Activated T-helper 17 cell treated with anti-CD3 and anti-CD28 coated beads, Interleukin-2, amount 50 U/mL, for 72 hours (primary cell): ENCODE measurements around the gene DHPS. TPM values are rescaled to one million over a fixed set of nuclear protein-coding genes. Genes with fewer than 3 reads are reported as not detected.
"Not testable (repeated sequence)": the region's sequence is repeated elsewhere in the genome, so short reads cannot be mapped to it uniquely, and the experiment has no call there.

ENCODE experiments used
- ATAC-seq: fragments of 150-1000 bp; cut with Tn5 transposase; replicated peaks from 2 replicates; pipeline ENCODE4 v1.10.0; 2021; ENCODE audit warnings: mild to moderate bottlenecking, moderate library complexity
- H3K27ac Mint-ChIP-seq: one replicate; pipeline ENCODE4 v1.8.0; 2022; ENCODE audit warnings: mixed read lengths
- H3K27me3 Mint-ChIP-seq: one replicate; pipeline ENCODE4 v1.8.0; 2022; ENCODE audit warnings: mixed read lengths
- H3K36me3 Mint-ChIP-seq: one replicate; pipeline ENCODE4 v1.8.0; 2022; ENCODE audit warnings: low read depth, mild to moderate bottlenecking, mixed read lengths
- H3K4me1 Mint-ChIP-seq: one replicate; pipeline ENCODE4 v1.8.0; 2022; ENCODE audit warnings: mixed read lengths
- H3K4me3 Mint-ChIP-seq: one replicate; pipeline ENCODE4 v1.8.0; 2022; ENCODE audit warnings: mild to moderate bottlenecking, mixed read lengths
- H3K9me3 Mint-ChIP-seq: one replicate; pipeline ENCODE4 v1.8.0; 2022; ENCODE audit warnings: mixed read lengths
- total RNA-seq, 2 donors: library from RNA; stranded (reverse); gene quantifications; one replicate each; pipeline ENCODE4 v1.2.3, GENCODE V29; 2022

The DHPS gene
- total RNA-seq, 2 donors from 2014 or later: 125 to 167 TPM

DNA sequence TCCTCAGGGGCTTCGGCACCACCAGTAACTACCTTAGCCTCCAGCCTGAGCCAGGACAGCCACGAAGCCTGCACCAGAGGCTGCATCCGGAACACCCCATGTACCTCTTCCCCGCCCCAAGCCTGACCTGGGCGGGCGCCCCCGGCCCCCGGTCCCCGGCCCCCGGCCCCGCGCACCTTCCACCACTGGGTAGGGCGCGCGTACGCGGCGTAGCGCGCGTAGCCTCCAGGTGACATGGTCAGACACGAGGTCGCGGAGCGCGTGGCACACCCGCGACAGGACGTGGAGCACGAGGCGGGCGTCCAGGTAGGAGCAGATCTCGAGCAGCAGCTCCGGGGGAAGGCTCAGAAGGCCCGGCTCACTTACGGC is 14.3 kb upstream of the DHPS start:
- peak; percentile 19 for ATAC-seq
- Mint-ChIP-seq H3K9me3 (no peaks in the 10 kb centered on the region), H3K4me1 (peaks cover 5% of the 10 kb centered on the region), H3K4me3 (peak overlapping the region; percentile 89), H3K27me3 (no peaks in the 10 kb centered on the region), H3K27ac (peak overlapping the region; percentile 84), H3K36me3 (peaks cover 21% of the 10 kb centered on the region)

DNA sequence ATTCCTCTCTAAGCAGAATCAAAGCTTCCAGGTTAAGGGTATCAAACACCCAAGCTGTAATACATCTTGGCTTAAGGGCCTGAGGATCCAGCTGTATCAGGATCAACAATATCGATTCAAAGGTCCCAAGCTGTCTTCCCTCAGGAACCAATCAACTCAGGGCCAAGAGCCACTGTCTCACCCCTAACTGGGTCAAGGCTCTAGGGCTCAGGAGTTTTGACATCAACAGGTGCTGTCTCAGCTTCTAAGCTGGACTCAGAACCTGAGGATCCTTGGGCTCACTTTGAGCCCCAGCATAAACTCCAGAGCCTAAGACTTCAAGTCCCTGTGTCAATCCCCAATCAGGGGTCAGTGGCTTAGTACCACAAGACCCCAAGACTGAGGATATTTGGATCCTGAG is 13.8 kb upstream of the DHPS start:
- H3K36me3 Mint-ChIP-seq: peaks cover 18% of the 10 kb centered on the region
- ATAC-seq: no peak
- H3K27ac Mint-ChIP-seq: no peak overlapping the region
- no peaks in the 10 kb centered on the region for H3K9me3 Mint-ChIP-seq
- H3K4me1 Mint-ChIP-seq: peaks cover 5% of the 10 kb centered on the region
- peak overlapping the region; percentile 89 for H3K4me3 Mint-ChIP-seq
- no peaks in the 10 kb centered on the region for H3K27me3 Mint-ChIP-seq

DNA sequence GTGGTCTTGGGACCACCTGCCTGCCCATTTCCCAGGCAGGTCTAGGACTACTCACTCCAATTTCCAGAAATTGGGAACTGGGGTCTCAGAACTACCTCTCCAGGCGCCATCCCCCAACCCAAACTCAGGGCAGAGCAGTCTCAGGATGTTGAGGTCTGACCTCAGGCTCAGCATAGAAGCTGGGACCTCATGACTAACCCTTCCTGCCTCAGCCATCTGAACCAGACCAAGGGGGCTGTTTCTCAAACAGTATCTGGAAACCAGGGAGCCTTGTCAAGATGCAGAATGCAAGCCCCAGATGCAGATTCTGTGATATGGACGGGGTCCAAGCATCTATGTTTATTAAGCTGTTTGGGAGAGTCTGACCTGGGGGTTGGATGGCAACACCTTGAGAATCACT is 13.4 kb upstream of the DHPS start:
- peaks cover 18% of the 10 kb centered on the region for H3K36me3 Mint-ChIP-seq
- H3K9me3 Mint-ChIP-seq: no peaks in the 10 kb centered on the region
- no peak for ATAC-seq
- peak overlapping the region; percentile 89 for H3K4me3 Mint-ChIP-seq
- no peaks in the 10 kb centered on the region for H3K27me3 Mint-ChIP-seq
- peaks cover 5% of the 10 kb centered on the region for H3K4me1 Mint-ChIP-seq
- H3K27ac Mint-ChIP-seq: no peak overlapping the region

DNA sequence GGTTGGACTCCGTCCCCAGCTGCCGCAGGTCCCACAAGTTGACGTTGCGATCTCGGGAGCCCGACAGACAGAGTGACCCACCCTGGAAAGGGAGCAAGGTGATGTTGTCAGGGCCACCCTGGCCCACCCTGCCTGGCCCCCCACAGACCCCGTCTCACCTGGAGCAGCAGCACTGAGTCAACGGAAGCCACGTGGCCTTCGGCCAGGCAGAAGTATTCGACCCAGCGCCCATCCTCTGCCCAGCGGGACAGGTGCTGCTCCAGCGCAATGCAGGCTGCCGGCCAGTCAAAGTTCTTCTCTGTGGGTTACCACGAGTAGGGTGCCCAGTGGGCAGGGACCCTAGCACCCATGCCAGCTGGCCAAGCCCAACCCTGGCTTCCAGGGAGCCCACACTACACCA is 13.0 kb upstream of the DHPS start:
- Mint-ChIP-seq H3K36me3 (peaks cover 18% of the 10 kb centered on the region), H3K4me1 (peaks cover 5% of the 10 kb centered on the region), H3K4me3 (no peak overlapping the region), H3K9me3 (no peaks in the 10 kb centered on the region), H3K27ac (no peak overlapping the region), H3K27me3 (no peaks in the 10 kb centered on the region)
- no peak for ATAC-seq

DNA sequence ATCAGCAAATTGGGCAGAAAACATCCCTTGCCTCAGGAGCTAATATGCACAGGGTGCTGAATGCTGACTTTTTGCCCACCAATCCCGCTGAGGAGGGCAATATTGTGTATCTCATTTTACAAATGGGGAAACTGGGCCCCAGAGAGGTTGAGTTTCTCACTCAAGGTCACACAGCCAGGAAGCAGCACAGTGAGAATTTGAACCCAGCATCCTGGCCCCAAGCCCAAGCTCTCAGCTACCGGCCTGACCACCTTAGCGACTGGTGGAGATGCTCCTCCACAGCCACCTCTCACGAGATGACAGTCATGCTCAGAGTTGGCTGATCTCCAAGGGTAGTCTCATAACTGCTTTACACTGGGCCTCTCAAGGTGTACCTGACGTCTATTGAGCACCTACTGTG is 11.3 kb upstream of the DHPS start:
- no peaks in the 10 kb centered on the region for H3K9me3 Mint-ChIP-seq
- H3K36me3 Mint-ChIP-seq: peaks cover 6% of the 10 kb centered on the region
- H3K27me3 Mint-ChIP-seq: no peaks in the 10 kb centered on the region
- H3K27ac Mint-ChIP-seq: no peak overlapping the region
- H3K4me1 Mint-ChIP-seq: peaks cover under 1% of the 10 kb centered on the region
- H3K4me3 Mint-ChIP-seq: no peak overlapping the region
- ATAC-seq: no peak

DNA sequence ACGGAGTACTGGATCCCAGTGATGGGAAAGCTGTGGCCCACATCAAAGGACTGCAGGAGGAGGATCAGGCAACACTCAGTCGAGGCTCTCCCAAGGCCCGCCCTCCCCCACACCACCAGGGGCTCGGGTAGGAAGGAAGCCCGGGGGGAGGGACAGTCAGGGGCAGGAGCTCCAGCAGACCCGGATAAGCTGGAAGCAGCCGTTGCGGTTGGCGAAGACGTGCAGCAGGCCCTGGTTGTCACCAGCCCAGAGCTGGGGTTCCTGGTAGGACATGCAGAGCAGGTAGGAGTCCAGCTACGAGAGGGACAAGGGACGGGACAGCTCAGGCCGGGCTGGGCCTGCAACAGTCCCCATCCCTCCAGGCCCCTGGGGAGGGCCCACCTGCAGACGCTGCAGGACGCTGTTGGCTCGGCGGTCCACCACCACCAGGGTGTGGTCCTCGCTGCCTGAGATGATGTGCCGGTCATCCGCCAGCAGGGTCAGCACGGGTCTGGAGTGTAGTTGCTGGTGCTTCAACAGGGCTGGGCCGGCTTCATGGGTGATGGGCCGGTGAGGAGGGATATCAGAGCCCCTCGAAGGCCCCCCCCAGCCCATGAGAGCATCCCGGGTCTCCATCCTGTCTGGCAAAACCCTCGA is 8.0 kb upstream of the DHPS start:
- no peaks in the 10 kb centered on the region for H3K36me3 Mint-ChIP-seq
- no peak overlapping the region for H3K4me3 Mint-ChIP-seq
- no peak overlapping the region for H3K27ac Mint-ChIP-seq
- H3K27me3 Mint-ChIP-seq: no peaks in the 10 kb centered on the region
- no peaks in the 10 kb centered on the region for H3K4me1 Mint-ChIP-seq
- H3K9me3 Mint-ChIP-seq: no peaks in the 10 kb centered on the region
- ATAC-seq: no peak

DNA sequence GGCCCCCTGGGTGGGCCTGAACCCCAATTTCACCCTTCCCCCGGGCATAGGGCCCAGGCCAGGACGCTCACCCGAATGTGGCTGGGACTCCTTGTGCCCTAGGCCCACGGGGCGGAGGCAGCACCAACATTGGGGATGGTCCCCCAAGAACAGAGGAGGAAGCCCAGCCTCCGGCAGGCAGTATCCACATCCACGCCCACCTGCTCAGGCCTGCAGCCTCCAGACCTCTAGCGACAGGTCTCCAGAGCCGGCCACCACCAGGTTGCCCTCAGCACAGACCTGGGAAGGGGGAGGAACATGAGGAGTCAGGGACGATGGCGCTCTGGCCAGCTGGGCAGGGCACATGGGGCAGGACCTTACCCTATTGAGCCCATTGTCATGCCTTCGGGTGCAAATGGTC is 7.3 kb upstream of the DHPS start:
- Mint-ChIP-seq H3K4me1 (no peaks in the 10 kb centered on the region), H3K27ac (no peak overlapping the region), H3K27me3 (no peaks in the 10 kb centered on the region), H3K36me3 (no peaks in the 10 kb centered on the region), H3K9me3 (no peaks in the 10 kb centered on the region), H3K4me3 (no peak overlapping the region)
- ATAC-seq: no peak

DNA sequence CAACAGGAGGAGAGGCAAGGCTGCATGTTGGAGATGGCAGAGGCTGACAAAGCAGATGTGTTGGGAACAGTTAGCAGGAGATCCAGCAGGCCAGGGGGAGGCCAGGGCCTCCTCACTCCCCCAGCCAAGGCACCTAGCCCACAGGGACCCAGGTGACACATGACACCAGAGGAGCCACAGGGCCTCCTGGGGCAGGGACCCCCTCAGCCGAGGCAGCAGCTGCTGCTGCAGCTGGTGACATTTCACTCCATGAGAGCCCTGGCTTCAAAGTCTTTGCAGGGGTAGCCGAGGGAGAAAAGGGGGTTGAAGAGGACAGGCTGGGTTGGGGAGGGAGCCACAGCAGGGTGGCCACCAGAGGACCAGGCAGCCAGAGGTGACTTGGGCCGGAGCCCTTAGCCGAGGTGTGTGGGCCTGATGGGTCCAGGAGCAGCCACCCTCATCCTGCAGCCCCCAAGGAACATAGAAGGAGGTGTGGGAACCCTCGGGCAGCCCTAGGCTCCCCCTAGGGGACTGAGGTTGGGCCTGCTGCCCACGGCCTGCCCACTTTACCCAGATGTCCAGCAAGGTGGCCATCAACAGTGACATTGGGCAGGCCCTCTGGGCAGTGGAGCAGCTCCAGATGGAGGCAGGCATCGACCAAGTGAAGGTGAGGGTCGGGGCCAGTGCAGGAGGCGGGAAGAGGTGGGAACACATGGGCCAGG is 6.0 kb upstream of the DHPS start, which contains the start of gene GNG14:
TSS of gene GNG14 (plus strand) at position 503 of the 701 bp plus-strand sequence. CDS start at position 554, 51 bp downstream.
- H3K36me3 Mint-ChIP-seq: no peaks in the 10 kb centered on the region
- no peaks in the 10 kb centered on the region for H3K4me1 Mint-ChIP-seq
- no peaks in the 10 kb centered on the region for H3K9me3 Mint-ChIP-seq
- no peak for ATAC-seq
- H3K4me3 Mint-ChIP-seq: no peak within 1 kb of the TSS
- no peaks in the 10 kb centered on the region for H3K27me3 Mint-ChIP-seq
- no peak within 1 kb of the TSS for H3K27ac Mint-ChIP-seq

DNA sequence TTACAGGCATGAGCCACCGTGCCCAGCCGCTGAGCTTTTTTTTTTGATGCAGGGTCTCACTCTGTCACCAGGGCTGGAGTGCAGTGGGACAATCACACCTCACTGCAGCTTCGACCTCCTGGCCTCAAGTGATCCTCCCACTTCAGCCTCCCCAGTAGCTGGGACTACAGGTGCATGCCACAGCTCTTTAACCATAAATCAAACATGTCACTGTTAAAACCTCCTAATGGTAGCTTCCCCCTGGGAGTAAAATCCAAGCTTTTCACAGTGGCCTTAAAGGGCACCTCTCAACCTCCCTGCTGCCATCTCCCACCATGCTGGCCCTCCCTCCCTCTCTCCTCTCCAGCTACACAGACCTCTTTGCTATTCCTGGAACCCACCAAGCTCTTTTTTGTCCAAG is 4.2 kb upstream of the DHPS start:
- H3K4me3 Mint-ChIP-seq: no peak overlapping the region
- no peaks in the 10 kb centered on the region for H3K9me3 Mint-ChIP-seq
- no peak for ATAC-seq
- H3K4me1 Mint-ChIP-seq: peaks cover 4% of the 10 kb centered on the region
- peak overlapping the region; percentile 5 for H3K27ac Mint-ChIP-seq
- H3K27me3 Mint-ChIP-seq: no peaks in the 10 kb centered on the region
- H3K36me3 Mint-ChIP-seq: peaks cover 9% of the 10 kb centered on the region

DNA sequence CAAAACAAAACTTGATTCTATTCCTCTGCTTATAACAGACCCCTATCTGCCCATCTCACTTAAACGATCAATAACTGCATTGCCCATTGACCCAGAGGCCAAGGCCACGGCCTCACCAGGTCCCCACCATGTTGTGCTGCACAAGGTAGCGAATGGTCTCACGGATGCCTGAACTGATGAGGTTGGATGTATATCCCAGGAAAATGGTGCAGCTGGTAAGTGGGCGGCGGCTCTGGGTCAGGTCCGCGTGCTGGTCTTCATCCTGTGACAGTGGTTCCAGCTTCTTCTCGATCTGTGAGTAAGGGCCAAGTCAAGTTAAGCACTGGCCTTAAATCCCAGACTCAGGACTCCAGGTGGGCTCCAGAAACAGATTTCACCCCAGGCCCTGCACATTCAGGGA is 1.6 kb downstream of the DHPS start:
- Mint-ChIP-seq H3K4me1 (peaks cover 14% of the 10 kb centered on the region), H3K4me3 (peak overlapping the region; percentile 92), H3K27ac (no peak overlapping the region), H3K27me3 (no peaks in the 10 kb centered on the region), H3K36me3 (peaks cover 66% of the 10 kb centered on the region), H3K9me3 (no peaks in the 10 kb centered on the region)
- no peak for ATAC-seq

DNA sequence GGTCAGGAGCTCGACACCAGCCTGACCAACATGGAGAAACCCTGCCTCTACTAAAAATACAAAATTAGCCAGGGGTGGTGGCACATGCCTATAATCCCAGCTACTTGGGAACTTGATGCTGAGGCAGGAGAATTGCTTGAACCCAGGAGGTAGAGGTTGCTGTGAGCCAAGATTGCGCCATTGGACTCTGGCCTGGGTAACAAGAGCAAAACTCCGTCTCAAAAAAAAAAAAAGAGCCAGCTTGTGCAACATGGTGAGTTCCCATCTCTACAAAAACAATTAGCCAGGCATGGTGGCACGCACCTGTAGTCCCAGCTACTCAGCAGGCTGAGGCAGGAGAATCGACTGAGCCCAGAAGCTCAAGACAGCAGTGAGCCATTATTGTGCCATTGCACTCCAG is 3.6 kb downstream of the DHPS start:
- not testable (repeated sequence) for H3K9me3 Mint-ChIP-seq, ATAC-seq, H3K27me3 Mint-ChIP-seq, H3K4me3 Mint-ChIP-seq, H3K27ac Mint-ChIP-seq
- Mint-ChIP-seq H3K4me1 (peaks cover 14% of the 10 kb centered on the region), H3K36me3 (peaks cover 86% of the 10 kb centered on the region)

DNA sequence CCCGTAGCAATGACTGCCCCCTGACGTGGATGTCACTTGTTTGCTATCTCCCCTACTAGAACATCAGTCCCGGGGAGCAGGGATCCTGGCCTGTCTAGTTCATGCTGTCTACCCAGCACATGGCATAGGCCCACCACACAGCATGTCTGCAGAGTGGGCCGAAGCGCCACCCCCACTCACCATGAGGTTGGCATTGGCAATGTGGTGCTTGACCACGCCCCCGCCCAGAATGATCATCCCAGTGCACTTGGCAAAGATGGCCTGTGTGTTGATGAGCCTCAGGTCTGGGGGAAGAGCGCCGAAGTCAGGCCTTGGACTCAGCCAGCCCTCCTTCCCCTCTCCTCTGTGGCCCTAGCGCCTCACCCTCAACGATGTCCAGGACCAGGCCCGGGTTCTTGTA is 4.8 kb downstream of the DHPS start:
- Mint-ChIP-seq H3K27me3 (no peaks in the 10 kb centered on the region), H3K4me1 (peaks cover 18% of the 10 kb centered on the region), H3K4me3 (no peak overlapping the region), H3K9me3 (no peaks in the 10 kb centered on the region), H3K36me3 (peaks cover 97% of the 10 kb centered on the region), H3K27ac (peak overlapping the region; percentile 66)
- no peak for ATAC-seq

DNA sequence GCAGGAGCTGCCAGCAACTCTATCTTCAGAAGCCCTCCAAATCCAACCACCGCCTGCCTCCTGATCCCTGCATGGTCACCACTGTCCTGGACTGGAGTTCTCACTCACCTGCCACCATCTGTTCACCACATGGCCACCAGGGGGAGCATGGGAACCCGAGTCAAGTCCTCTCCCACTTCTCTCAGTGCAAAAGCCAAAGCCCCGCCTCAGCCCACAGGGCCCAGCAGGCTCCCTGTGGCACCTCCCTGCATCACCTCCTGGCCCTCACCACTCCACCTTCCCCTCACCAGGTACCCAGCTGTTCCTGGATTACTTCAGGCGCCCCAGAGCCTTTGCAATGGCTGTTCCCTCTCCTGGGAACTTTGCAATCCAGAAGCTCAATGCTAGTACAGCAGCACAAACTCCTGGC is 5.3 kb downstream of the DHPS start:
- no peak overlapping the region for H3K4me3 Mint-ChIP-seq
- peaks cover 97% of the 10 kb centered on the region for H3K36me3 Mint-ChIP-seq

DNA sequence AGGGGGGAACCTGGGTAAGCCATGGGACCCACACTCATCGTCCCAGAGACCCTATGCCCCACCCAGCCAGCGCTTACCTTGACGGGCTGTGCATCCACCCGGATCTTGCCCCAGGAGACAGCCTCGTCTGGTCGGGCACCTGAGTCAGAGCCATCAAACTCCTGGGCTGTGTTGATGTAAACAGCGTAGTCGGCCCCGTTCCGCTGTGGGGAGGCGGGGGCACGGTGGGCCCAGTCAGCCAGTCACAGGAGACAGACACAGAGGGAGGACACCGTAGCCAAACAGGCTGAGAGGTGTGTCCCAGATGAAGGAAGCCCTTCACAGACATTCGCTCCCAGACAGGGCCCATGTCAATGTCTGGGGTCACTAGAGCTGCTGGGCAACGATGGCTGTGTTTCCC is 5.7 kb downstream of the DHPS start:
- Mint-ChIP-seq H3K4me3 (no peak overlapping the region), H3K36me3 (peaks cover 95% of the 10 kb centered on the region), H3K9me3 (no peaks in the 10 kb centered on the region), H3K4me1 (peaks cover 18% of the 10 kb centered on the region), H3K27me3 (no peaks in the 10 kb centered on the region), H3K27ac (peak overlapping the region; percentile 66)
- ATAC-seq: no peak

More for the DNA sequence above, 5.3 kb downstream of the DHPS start:
- H3K9me3 Mint-ChIP-seq: no peaks in the 10 kb centered on the region
- H3K27ac Mint-ChIP-seq: peak overlapping the region; percentile 66
- peaks cover 20% of the 10 kb centered on the region for H3K4me1 Mint-ChIP-seq
- peak; percentile 42 for ATAC-seq
- H3K27me3 Mint-ChIP-seq: no peaks in the 10 kb centered on the region

DNA sequence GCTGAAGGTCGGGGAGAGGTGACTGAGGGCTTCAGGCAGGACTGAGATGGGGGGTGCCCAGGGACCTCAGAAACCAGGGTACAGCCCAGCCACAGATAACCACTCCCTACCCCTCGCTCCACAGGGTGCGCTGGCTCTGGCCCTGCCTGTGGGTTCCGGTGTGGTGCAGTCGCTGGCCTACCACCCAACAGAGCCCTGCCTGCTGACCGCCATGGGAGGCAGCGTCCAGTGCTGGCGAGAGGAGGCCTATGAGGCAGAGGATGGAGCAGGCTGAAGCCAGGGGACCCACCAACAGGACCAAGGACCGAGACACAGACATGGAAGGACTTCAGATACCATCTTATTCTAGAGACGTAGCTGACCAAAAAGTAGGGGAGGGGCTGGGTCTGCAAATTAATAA is 6.3 kb downstream of the DHPS start:
- Mint-ChIP-seq H3K36me3 (peaks cover 95% of the 10 kb centered on the region), H3K27ac (no peak overlapping the region), H3K27me3 (no peaks in the 10 kb centered on the region), H3K4me1 (peaks cover 16% of the 10 kb centered on the region), H3K4me3 (no peak overlapping the region), H3K9me3 (no peaks in the 10 kb centered on the region)
- ATAC-seq: no peak
